ENCODE measurements around the gene IRF1. TPM values are rescaled to one million over a fixed set of nuclear protein-coding genes. Genes with fewer than 3 reads are reported as not detected.

Gene IRF1
- total RNA-seq, 1 experiment from 2014 or later, result 30.1 TPM

- ChIA-PET CTCF (interaction anchor here (2.1 kb wide), 1 partner anchor 38 kb away, joined by 6 read pairs; no protein-coding TSS in a partner anchor), RAD21 (ENCODE audit: low non-redundant PET in 1 of 2, low total read pairs in 2 of 2, uncharacterized antibody in 2 of 2, unreplicated experiment in 2 of 2) (no interaction called here), POLR2A (interaction anchor here (1.3 to 1.9 kb wide), 2 partner anchors 32 to 38 kb away, joined by 4 to 7 read pairs; partner anchors contain the start of gene IRF1)
- no peaks in the 10 kb centered on the region for H3K9me3 ChIP-seq (ENCODE audit: control insufficient read depth in 1 of 2, insufficient read depth in 1 of 2, low read depth in 1 of 2, low read length in 2 of 2)
- H3K27ac ChIP-seq (ENCODE audit: low read depth, low read length), result no peak overlapping the region
- ATAC-seq, result no peak
- H3K9ac ChIP-seq (ENCODE audit: low read length), result no peak overlapping the region
- H3K27me3 ChIP-seq (ENCODE audit: insufficient read depth, low read length), result no peaks in the 10 kb centered on the region
- no TSS peak for BruUV-seq (replicated peaks)
- intact Hi-C loops (cut with micrococcal nuclease), result no loop called here
- no peak overlapping the region for H3K4me3 ChIP-seq (replicated peaks in 1 of 2; ENCODE audit: low read depth in 1 of 2, low read length in 2 of 2)
- H3K9me2 ChIP-seq (ENCODE audit: insufficient read depth), result no peaks in the 10 kb centered on the region
- H3K36me3 ChIP-seq (ENCODE audit: control insufficient read depth in 1 of 2, insufficient read depth in 2 of 2, low read length in 2 of 2), result no peaks in the 10 kb centered on the region
- peaks cover 13 to 26% of the 10 kb centered on the region in 2 experiments for H3K4me1 ChIP-seq (ENCODE audit: control insufficient read depth in 1 of 2, insufficient read depth in 2 of 2, low read length in 2 of 2)
- no peak for TF ChIP-seq CBX3 (IDR thresholded peaks at IDR 0.05; ENCODE audit: low read depth)
- no peak for TF ChIP-seq ELF1 (IDR thresholded peaks at IDR 0.05; ENCODE audit: borderline replicate concordance, low read depth)
- no peak for TF ChIP-seq REST (IDR thresholded peaks at IDR 0.05; ENCODE audit: low read depth)
- TF ChIP-seq CTCF (IDR thresholded peaks at IDR 0.05 in 2 of 3, conservative IDR thresholded peaks at IDR 0.05 in 1 of 3; ENCODE audit: borderline replicate concordance in 1 of 3, insufficient read depth in 1 of 3, low read depth in 2 of 3, low read length in 2 of 3), result no peak
- TF ChIP-seq ZFX (IDR thresholded peaks at IDR 0.05), result no peak
- TF ChIP-seq EZH2 (IDR thresholded peaks at IDR 0.05), result no peak
- peak overlapping the region; percentile 24; the same call in 1 of the 2 replicates for H3K4me2 ChIP-seq (ENCODE audit: low read length)
- H2AFZ ChIP-seq (ENCODE audit: low read depth, low read length, poor library complexity, severe bottlenecking), result no peak overlapping the region
- H3K79me2 ChIP-seq (ENCODE audit: insufficient read depth, low read length), result no peaks in the 10 kb centered on the region
- no peak for DNase-seq (ENCODE audit: low read depth, low spot score)
- no peaks in the 10 kb centered on the region for H4K20me1 ChIP-seq (ENCODE audit: insufficient read depth)
Measured at GRCh38 chr5:132458226-132458560, 32.4 kb downstream of the IRF1 start.

All from HCT116 (cell line).